ENCODE data around the gene ZNF354C. TPM values are rescaled to one million over a fixed set of nuclear protein-coding genes. Genes with fewer than 3 reads are reported as not detected.

The ZNF354C gene
- total RNA-seq, 2 donors from 2014 or later: 2.4 to 2.7 TPM

- Histone ChIP-seq H3K36me3 (no peaks in the 10 kb centered on the region), H3K4me3 (no peak overlapping the region), H3K9me3 (no peaks in the 10 kb centered on the region), H3K27me3 (no peaks in the 10 kb centered on the region), H3K27ac (no peak overlapping the region), H3K4me1 (no peaks in the 10 kb centered on the region)
- TF ChIP-seq CTCF (IDR thresholded peaks at IDR 0.05): no peak
- no peak for DNase-seq (ENCODE audit: low spot score)
These were observed 6.0 kb upstream of the ZNF354C start for GRCh38 chr5:179054036-179054785.

- Histone ChIP-seq H3K4me1 (peaks cover 0 to 2% of the 10 kb centered on the region in 2 donors), H3K36me3 (no peaks in the 10 kb centered on the region), H3K27ac (no peak overlapping the region), H3K4me3 (no peak overlapping the region), H3K27me3 (no peaks in the 10 kb centered on the region), H3K9me3 (peaks cover 0 to 3% of the 10 kb centered on the region in 2 donors)
- DNase-seq (ENCODE audit: low spot score): no peak
- TF ChIP-seq CTCF (IDR thresholded peaks at IDR 0.05): no peak
These were observed 5.3 kb upstream of the ZNF354C start for GRCh38 chr5:179054876-179055275.

GRCh38 chr5:179055436-179055835 is 4.7 kb upstream of the ZNF354C start:
- Histone ChIP-seq H3K4me3 (no peak overlapping the region), H3K36me3 (no peaks in the 10 kb centered on the region), H3K9me3 (peaks cover 0 to 3% of the 10 kb centered on the region in 2 donors), H3K27ac (no peak overlapping the region), H3K4me1 (peaks cover 0 to 2% of the 10 kb centered on the region in 2 donors), H3K27me3 (no peaks in the 10 kb centered on the region)
- DNase-seq (ENCODE audit: low spot score): no peak
- no peak for TF ChIP-seq CTCF (IDR thresholded peaks at IDR 0.05)

GRCh38 chr5:179055841-179056240 is 4.3 kb upstream of the ZNF354C start:
- H3K27ac ChIP-seq: no peak overlapping the region

GRCh38 chr5:179061025-179061424 is 852 bp downstream of the ZNF354C start:
- Histone ChIP-seq H3K27ac (peak overlapping the region; percentile 77 to 80), H3K4me3 (peak overlapping the region; percentile 73 to 76), H3K4me1 (peaks cover 0 to 14% of the 10 kb centered on the region in 2 donors), H3K27me3 (no peaks in the 10 kb centered on the region), H3K9me3 (peaks cover 0 to 9% of the 10 kb centered on the region in 2 donors), H3K36me3 (peaks cover 9% of the 10 kb centered on the region)
- TF ChIP-seq CTCF (IDR thresholded peaks at IDR 0.05): no peak
- no peak for DNase-seq (ENCODE audit: low spot score)

More at GRCh38 chr5:179055841-179056240, 4.3 kb upstream of the ZNF354C start:
- no peak overlapping the region for H3K4me3 ChIP-seq
- H3K27me3 ChIP-seq: no peaks in the 10 kb centered on the region
- H3K9me3 ChIP-seq: peaks cover 0 to 3% of the 10 kb centered on the region in 2 donors
- no peak for TF ChIP-seq CTCF (IDR thresholded peaks at IDR 0.05)
- no peaks in the 10 kb centered on the region for H3K36me3 ChIP-seq
- H3K4me1 ChIP-seq: peaks cover 0 to 5% of the 10 kb centered on the region in 2 donors
- no peak for DNase-seq (ENCODE audit: low spot score)

All from right atrium auricular region (tissue), 2 donors.